ENCODE measurements around the gene COX8A.
"Not testable (repeated sequence)": the region's sequence is repeated elsewhere in the genome, so short reads cannot be mapped to it uniquely, and the experiment has no call there.

The COX8A gene

DNA sequence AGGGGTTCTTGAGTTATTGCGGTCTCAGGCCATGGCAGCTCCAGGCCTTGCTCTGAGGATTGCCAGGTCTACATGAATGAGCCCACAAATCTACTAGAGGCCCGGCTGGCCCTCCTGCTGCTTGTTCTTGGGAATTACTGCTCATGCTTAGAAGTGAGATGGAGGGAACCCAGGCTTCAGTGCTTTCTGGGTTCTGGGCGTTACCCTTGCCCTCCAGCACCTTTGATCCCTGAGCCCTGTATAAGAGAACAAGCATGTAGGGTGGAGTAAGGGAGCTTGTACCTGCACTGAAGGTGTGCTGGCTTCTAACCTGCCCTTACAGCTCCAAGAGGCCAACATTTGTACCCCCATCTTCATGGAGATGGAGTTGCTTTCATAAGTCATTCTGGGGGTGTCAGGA, 31.6 kb upstream of the COX8A start:
- Histone ChIP-seq H3K9me3 (ENCODE audit: insufficient read depth, low read depth, low read length) (no peaks in the 10 kb centered on the region), H3K4me1 (ENCODE audit: insufficient read depth, low read length) (no peaks in the 10 kb centered on the region; the same call in 1 of the 2 replicates), H3K9ac (ENCODE audit: low read depth, low read length) (no peak overlapping the region), H3K27ac (ENCODE audit: low read length) (no peak overlapping the region), H3K27me3 (ENCODE audit: insufficient read depth, low read length) (no peaks in the 10 kb centered on the region), H3K36me3 (ENCODE audit: insufficient read depth, low read depth, low read length) (peaks cover 29% of the 10 kb centered on the region), H3K4me3 (ENCODE audit: low read length) (no peak overlapping the region)

DNA sequence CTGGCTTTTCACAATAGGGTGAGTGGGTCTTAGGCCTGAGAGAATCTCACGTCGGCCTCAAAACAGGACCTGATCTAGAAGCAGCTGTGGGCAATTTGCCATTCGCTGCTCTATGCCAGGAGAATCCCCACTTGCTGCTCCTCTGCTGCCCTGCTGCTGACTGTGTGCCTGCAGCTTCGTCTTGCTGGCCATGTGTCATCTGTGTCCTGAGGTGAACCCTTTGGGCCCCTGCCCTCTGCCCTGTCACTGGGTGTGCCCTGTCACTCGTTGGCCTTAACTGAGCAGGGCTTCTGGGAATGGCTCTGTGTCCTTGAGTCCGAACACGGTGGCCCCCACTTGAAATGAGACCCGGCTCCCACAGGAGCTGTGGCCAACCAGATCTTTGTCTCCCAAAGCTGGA, 29.4 kb upstream of the COX8A start:
- Histone ChIP-seq H3K27me3 (ENCODE audit: insufficient read depth, low read length) (no peaks in the 10 kb centered on the region), H3K9ac (ENCODE audit: low read depth, low read length) (no peak overlapping the region), H3K4me1 (ENCODE audit: insufficient read depth, low read length) (no peaks in the 10 kb centered on the region; the same call in 1 of the 2 replicates), H3K9me3 (ENCODE audit: insufficient read depth, low read depth, low read length) (no peaks in the 10 kb centered on the region), H3K4me3 (ENCODE audit: low read length) (no peak overlapping the region), H3K36me3 (ENCODE audit: insufficient read depth, low read depth, low read length) (peaks cover 42% of the 10 kb centered on the region), H3K27ac (ENCODE audit: low read length) (no peak overlapping the region)

DNA sequence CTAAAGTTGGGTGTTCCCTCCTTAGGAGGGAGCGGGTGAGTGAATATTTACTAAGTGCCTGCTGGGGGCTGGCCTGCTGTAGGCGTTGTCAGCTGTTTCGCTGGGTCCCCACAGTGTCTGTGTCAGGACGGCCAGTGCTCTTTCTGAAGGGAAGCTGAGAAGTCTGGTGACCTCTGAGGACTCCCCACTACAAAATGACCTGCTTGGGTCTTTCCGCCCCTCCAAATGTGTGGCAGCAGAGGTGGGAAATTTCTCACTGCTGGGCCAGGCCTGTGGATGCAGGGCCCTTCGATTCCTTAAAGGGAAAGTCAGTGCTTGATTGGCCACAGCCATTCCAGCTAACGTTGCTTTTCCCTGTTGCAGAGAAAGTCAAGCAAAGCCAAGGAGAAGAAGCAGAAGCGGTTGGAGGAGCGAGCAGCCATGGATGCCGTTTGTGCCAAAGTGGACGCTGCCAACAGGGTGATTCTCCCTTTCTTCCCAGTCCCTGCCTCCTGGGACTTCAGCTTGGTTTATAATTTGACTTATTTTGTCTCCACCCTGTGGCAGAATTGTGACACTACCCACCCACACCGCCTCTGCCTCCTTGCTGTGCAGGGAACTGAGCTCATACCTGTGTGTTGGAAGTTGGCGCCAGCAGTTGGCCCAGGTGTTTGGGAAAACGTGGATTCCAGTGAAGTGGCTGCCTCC, 28.8 kb upstream of the COX8A start:
- H3K4me1 ChIP-seq (ENCODE audit: insufficient read depth, low read length): no peaks in the 10 kb centered on the region; the same call in 1 of the 2 replicates
- no peaks in the 10 kb centered on the region for H3K9me3 ChIP-seq (ENCODE audit: insufficient read depth, low read depth, low read length)
- no peak overlapping the region for H3K4me3 ChIP-seq (ENCODE audit: low read length)
- H3K36me3 ChIP-seq (ENCODE audit: insufficient read depth, low read depth, low read length): peaks cover 44% of the 10 kb centered on the region
- H3K9ac ChIP-seq (ENCODE audit: low read depth, low read length): no peak overlapping the region
- no peaks in the 10 kb centered on the region for H3K27me3 ChIP-seq (ENCODE audit: insufficient read depth, low read length)
- H3K27ac ChIP-seq (ENCODE audit: low read length): no peak overlapping the region

DNA sequence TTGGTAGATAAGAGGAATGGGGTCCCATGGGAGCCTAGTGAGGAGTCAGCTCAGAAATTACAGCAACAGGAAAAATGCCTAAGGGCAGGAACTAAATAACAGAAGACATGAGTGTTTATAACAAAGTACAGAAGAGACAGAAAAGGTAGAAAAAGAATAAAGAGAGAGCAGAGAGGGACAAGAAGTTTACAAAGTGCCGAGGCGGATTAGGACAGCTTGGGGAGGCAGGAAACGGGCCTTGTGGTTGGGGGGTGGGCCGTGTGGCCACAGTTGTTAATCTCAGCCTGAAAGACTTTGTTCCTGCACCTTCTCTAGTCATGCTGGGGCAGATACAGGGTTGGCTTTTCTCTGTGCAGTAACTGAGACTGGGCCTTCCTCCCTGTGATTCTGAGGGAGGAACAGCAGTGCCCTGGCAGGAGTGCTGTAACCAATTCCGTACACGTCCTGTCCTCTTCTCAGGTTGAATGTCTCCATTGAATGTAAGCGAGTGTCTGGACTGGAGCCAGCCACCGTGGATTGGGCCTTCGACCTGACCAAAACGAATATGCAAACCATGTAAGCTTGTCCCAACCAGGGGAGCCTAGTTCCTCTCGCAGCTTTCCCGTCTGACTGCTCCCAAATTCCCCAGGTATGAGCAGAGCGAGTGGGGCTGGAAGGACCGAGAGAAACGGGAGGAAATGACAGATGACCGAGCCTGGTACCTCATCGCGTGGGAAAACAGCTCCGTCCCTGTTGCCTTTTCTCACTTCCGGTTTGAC, 22.5 kb upstream of the COX8A start:
- Histone ChIP-seq H3K27ac (ENCODE audit: low read length) (no peak overlapping the region), H3K4me3 (ENCODE audit: low read length) (no peak overlapping the region), H3K9ac (ENCODE audit: low read depth, low read length) (no peak overlapping the region), H3K27me3 (ENCODE audit: insufficient read depth, low read length) (no peaks in the 10 kb centered on the region), H3K36me3 (ENCODE audit: insufficient read depth, low read depth, low read length) (peaks cover 81% of the 10 kb centered on the region), H3K9me3 (ENCODE audit: insufficient read depth, low read depth, low read length) (no peaks in the 10 kb centered on the region), H3K4me1 (ENCODE audit: insufficient read depth, low read length) (no peaks in the 10 kb centered on the region)

DNA sequence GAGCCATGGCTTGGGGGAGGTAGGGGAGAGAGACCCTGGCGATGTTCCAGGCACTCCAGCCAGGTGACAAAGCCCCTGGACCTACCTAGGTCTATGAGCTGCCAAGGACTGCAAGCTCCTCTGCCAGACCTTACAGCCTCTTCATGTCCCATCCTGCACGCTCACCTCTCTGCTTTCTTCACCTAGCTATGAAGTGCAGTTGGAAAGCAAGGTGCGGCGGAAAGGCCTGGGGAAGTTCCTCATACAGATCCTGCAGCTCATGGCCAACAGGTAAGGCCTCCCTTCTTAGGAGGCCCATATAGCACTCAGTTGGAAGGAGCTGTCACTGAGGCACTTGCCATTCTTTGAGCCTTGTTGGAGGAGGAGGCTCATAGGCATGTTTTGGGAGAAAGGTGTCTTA, 21.9 kb upstream of the COX8A start:
- no peak overlapping the region for H3K9ac ChIP-seq (ENCODE audit: low read depth, low read length)
- no peaks in the 10 kb centered on the region for H3K27me3 ChIP-seq (ENCODE audit: insufficient read depth, low read length)
- H3K27ac ChIP-seq (ENCODE audit: low read length): no peak overlapping the region
- H3K9me3 ChIP-seq (ENCODE audit: insufficient read depth, low read depth, low read length): no peaks in the 10 kb centered on the region
- no peak overlapping the region for H3K4me3 ChIP-seq (ENCODE audit: low read length)
- peaks cover 78% of the 10 kb centered on the region for H3K36me3 ChIP-seq (ENCODE audit: insufficient read depth, low read depth, low read length)
- no peaks in the 10 kb centered on the region for H3K4me1 ChIP-seq (ENCODE audit: insufficient read depth, low read length)

DNA sequence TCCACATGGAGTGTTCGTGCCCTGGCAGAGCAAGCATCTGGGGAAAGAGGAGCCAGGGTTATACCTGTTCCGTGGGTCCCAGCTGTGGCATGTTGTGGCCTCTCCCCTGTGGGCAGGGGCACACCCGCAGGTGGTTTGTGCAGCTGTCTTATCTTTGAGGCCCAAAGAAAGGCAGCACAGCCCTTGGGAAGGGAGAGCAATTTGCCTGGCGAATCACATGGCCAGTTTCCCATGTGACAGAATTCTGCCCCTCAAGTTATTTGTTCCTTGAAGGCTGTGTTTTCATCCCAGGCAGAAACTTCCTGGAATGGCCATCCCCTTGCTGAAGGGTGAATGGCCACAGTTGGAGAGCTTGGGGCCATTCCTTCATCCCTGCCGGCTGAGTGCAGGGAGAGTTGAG, 16.4 kb upstream of the COX8A start:
- H3K27ac ChIP-seq (ENCODE audit: low read length): no peak overlapping the region

DNA sequence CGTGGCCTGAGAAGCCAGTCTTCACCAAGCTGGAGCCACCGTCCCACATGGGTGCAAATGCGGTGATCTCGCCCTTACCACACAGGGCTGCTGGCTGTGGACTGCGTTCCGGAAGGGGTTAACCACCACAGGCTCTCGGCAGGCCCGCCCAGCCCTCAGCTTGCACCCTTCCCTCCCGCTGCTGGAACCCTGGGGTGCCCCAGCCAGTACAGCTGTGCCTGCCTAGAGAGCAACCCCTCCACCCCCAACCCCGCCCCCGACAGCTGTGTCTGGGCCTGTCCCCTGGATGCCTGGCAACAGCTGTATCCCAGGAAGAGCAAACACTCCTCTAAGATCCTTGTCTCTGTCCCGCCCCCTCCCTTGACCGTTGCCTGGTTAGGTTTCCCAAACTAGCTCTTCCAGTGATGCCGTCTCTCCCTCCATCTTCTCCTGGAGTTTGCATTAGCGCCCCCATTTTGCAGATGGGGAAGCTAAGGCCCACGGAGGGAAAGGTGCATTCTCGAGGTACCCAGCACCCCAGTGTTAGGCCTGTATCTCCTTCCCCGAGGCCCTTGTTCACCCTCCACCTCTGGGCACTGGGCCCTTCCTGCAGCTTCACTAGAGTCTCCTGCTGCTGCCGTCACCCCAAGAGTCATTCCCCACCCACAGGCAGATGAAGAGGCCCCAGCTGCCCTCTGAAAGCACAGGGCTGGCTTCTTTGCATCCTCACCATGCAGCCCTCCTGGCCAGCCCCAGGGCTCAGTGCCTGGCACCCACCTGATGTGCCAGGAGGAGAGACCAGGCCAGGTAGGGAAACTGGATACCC, 12.6 kb upstream of the COX8A start:
- H3K27ac ChIP-seq (ENCODE audit: low read length): no peak overlapping the region
- peaks cover 10% of the 10 kb centered on the region; the same call in 1 of the 2 replicates for H3K27me3 ChIP-seq (ENCODE audit: insufficient read depth, low read length)

More for the DNA sequence above, 16.4 kb upstream of the COX8A start:
- no peak overlapping the region for H3K9ac ChIP-seq (ENCODE audit: low read depth, low read length)
- peaks cover 40% of the 10 kb centered on the region for H3K36me3 ChIP-seq (ENCODE audit: insufficient read depth, low read depth, low read length)
- no peaks in the 10 kb centered on the region for H3K9me3 ChIP-seq (ENCODE audit: insufficient read depth, low read depth, low read length)
- no peak overlapping the region for H3K4me3 ChIP-seq (ENCODE audit: low read length)
- H3K4me1 ChIP-seq (ENCODE audit: insufficient read depth, low read length): 0 out of 2 replicates have a peak, but pooled peaks cover 3% of the 10 kb centered on the region
- no peaks in the 10 kb centered on the region for H3K27me3 ChIP-seq (ENCODE audit: insufficient read depth, low read length)

DNA sequence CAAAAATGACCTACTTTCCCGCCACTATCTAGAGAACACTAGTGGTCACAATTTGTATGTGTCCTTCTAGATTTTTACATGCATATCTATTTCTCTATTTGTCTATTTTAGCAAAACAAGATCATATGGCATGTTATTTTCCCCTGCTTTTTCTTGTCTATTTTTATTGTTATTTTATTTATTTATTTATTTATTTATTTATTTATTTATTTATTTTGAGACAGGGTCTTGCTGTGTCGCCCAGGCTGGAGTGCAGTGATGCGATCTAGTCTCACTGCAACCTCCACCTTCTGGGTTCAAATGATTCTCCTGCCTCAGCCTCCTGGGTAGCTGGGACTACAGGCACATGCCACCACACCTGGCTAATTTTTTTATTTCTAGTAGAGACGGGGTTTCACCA, 10.5 kb upstream of the COX8A start:
- H3K9ac ChIP-seq (ENCODE audit: low read depth, low read length); H3K4me3 ChIP-seq (ENCODE audit: low read length); H3K9me3 ChIP-seq (ENCODE audit: insufficient read depth, low read depth, low read length); H3K4me1 ChIP-seq (ENCODE audit: insufficient read depth, low read length); H3K36me3 ChIP-seq (ENCODE audit: insufficient read depth, low read depth, low read length); H3K27ac ChIP-seq (ENCODE audit: low read length): not testable (repeated sequence)
- peaks cover 20% of the 10 kb centered on the region; the same call in 1 of the 2 replicates for H3K27me3 ChIP-seq (ENCODE audit: insufficient read depth, low read length)

More for the DNA sequence above, 12.6 kb upstream of the COX8A start:
- Histone ChIP-seq H3K4me3 (ENCODE audit: low read length) (no peak overlapping the region), H3K9me3 (ENCODE audit: insufficient read depth, low read depth, low read length) (no peaks in the 10 kb centered on the region), H3K9ac (ENCODE audit: low read depth, low read length) (no peak overlapping the region), H3K4me1 (ENCODE audit: insufficient read depth, low read length) (0 out of 2 replicates have a peak, but pooled peaks cover 3% of the 10 kb centered on the region), H3K36me3 (ENCODE audit: insufficient read depth, low read depth, low read length) (peaks cover 4% of the 10 kb centered on the region; the same call in 1 of the 2 replicates)

DNA sequence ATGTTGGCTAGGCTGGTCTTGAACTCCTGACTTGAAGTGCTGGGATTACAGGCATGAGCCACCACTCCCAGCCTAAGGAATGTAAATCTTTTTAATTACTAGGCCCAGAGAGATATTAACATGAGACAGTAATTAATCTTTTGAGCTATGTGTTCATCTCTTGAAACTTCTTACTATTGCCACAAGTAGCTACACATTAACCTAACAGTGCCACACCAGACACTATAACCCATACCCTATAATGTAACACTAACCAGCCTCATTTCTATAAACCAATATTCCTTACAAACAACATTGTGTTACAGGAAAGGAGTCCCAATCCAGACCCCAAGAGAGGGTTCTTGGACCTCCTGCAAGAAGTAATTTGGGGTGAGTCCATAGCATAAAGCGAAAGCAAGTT, 8.0 kb upstream of the COX8A start:
- H3K4me3 ChIP-seq (ENCODE audit: low read length): no peak overlapping the region
- no peak overlapping the region for H3K27ac ChIP-seq (ENCODE audit: low read length)
- H3K9ac ChIP-seq (ENCODE audit: low read depth, low read length): no peak overlapping the region
- H3K36me3 ChIP-seq (ENCODE audit: insufficient read depth, low read depth, low read length): no peaks in the 10 kb centered on the region
- H3K4me1 ChIP-seq (ENCODE audit: insufficient read depth, low read length): 0 out of 2 replicates have a peak, but pooled peaks cover 1% of the 10 kb centered on the region
- H3K9me3 ChIP-seq (ENCODE audit: insufficient read depth, low read depth, low read length): no peaks in the 10 kb centered on the region
- H3K27me3 ChIP-seq (ENCODE audit: insufficient read depth, low read length): peaks cover 37% of the 10 kb centered on the region

DNA sequence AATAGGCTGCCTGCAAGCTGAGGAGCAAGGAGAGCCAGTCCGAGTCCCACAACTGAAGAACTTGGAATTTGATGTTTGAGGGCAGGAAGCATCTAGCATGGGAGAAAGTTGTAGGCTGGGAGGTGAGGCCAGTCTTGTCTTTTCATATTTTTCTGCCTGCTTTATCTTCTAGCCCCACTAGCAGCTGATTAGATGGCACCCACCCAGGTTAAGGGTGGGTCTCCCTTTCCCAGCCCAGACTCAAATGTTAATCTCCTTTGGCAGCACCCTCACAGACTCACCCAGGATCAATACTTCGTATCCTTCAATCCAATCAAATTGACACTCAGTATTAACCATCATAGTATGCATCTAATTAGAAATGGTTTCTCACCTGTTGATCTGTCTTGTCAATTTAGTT, 5.0 kb upstream of the COX8A start:
- H3K4me3 ChIP-seq (ENCODE audit: low read length): no peak overlapping the region
- no peak overlapping the region for H3K9ac ChIP-seq (ENCODE audit: low read depth, low read length)
- peaks cover 41% of the 10 kb centered on the region for H3K27me3 ChIP-seq (ENCODE audit: insufficient read depth, low read length)
- no peaks in the 10 kb centered on the region for H3K9me3 ChIP-seq (ENCODE audit: insufficient read depth, low read depth, low read length)
- no peaks in the 10 kb centered on the region for H3K4me1 ChIP-seq (ENCODE audit: insufficient read depth, low read length)
- no peak overlapping the region for H3K27ac ChIP-seq (ENCODE audit: low read length)
- no peaks in the 10 kb centered on the region for H3K36me3 ChIP-seq (ENCODE audit: insufficient read depth, low read depth, low read length)

DNA sequence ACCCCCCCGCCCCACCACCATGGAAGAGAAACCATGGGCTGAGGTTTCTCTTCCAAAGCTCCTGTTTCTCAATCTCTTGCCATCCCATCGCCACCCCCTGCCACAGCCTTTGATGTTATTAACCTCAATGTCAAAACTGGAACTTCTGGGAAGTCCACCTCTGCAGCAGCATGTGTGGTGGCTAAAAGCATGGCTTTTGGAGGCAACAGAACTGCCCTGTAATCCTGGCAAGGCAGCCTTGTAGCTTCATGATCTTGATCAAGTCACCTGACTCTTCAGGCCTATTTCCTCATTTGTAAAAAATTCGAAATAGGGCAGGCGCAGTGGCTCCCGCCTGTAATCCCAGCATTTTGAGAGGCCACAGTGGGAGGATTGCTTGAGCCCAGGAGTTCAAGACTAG, 3.5 kb upstream of the COX8A start:
- H3K4me3 ChIP-seq (ENCODE audit: low read length): no peak overlapping the region
- no peaks in the 10 kb centered on the region; the same call in 1 of the 2 replicates for H3K36me3 ChIP-seq (ENCODE audit: insufficient read depth, low read depth, low read length)
- no peaks in the 10 kb centered on the region for H3K9me3 ChIP-seq (ENCODE audit: insufficient read depth, low read depth, low read length)
- H3K27me3 ChIP-seq (ENCODE audit: insufficient read depth, low read length): peaks cover 31% of the 10 kb centered on the region
- no peak overlapping the region for H3K27ac ChIP-seq (ENCODE audit: low read length)
- H3K4me1 ChIP-seq (ENCODE audit: insufficient read depth, low read length): peaks cover 2% of the 10 kb centered on the region; the same call in 1 of the 2 replicates
- no peak overlapping the region for H3K9ac ChIP-seq (ENCODE audit: low read depth, low read length)

Measured in iPS-20b (cell line).